Thoracic aorta (tissue), 2 donors: Measurements from ENCODE around the gene NPDC1. TPM values are rescaled to one million over a fixed set of nuclear protein-coding genes. Genes with fewer than 3 reads are reported as not detected.

ENCODE experiments used
- ATAC-seq: fragments of 150-250 bp; one replicate; pipeline ENCODE4 v1.8.0; 2017; ENCODE audit warnings: low read depth; ENCODE audit not compliant: insufficient number of reproducible peaks, low FRiP score
- DNase-seq: peaks from one replicate; pipeline ENCODE4 v3.0.0-alpha.2; 2020; ENCODE audit warnings: low spot score
- H3K27ac ChIP-seq, 2 donors: fragments of 200-600 bp; sonication (generic); 1 replicate in 1 of 2; 2 replicates in 1 of 2; pipeline ENCODE4 v1.5.1; 2016; ENCODE audit warnings: mild to moderate bottlenecking in 2 of 2, moderate library complexity in 2 of 2
- H3K27me3 ChIP-seq: fragments of 200-600 bp; sonication (generic); replicated peaks from 2 replicates; pipeline ENCODE4 v1.6.0; 2016; ENCODE audit warnings: mild to moderate bottlenecking; ENCODE audit not compliant: insufficient read depth
- H3K36me3 ChIP-seq: fragments of 200-600 bp; sonication (generic); one replicate; pipeline ENCODE4 v1.5.1; 2016
- H3K4me1 ChIP-seq, 2 donors: fragments of 200-600 bp; sonication (generic); 1 replicate in 1 of 2; 2 replicates in 1 of 2; pipeline versions ENCODE4 v1.5.1 to v1.6.0; 2016; ENCODE audit warnings: low read depth in 2 of 2, mild to moderate bottlenecking in 1 of 2; ENCODE audit not compliant: control insufficient read depth in 1 of 2
- H3K4me3 ChIP-seq: fragments of 200-600 bp; sonication (generic); 2 replicates; pipeline ENCODE4 v1.5.1; 2016; ENCODE audit warnings: mild to moderate bottlenecking
- H3K9me3 ChIP-seq: fragments of 200-600 bp; sonication (generic); 2 replicates; pipeline ENCODE4 v1.5.1; 2016
- total RNA-seq, 2 donors: library from RNA; depleted of rRNA; stranded (reverse); fragments of >200 nt; gene quantifications; one replicate each; pipeline versions ENCODE4 v1.1.0 to v1.2.3, GENCODE V29; 2016
- TF ChIP-seq, protein P1 (sequence below): fragments of 200-600 bp; sonication (generic); IDR thresholded peaks from one replicate; pipeline ENCODE4 v1.5.1; 2019; ENCODE audit warnings: antibody characterized with exemption

NPDC1 gene
- total RNA-seq, 2 donors from 2014 or later, result 71.5 to 95.8 TPM

DNA sequence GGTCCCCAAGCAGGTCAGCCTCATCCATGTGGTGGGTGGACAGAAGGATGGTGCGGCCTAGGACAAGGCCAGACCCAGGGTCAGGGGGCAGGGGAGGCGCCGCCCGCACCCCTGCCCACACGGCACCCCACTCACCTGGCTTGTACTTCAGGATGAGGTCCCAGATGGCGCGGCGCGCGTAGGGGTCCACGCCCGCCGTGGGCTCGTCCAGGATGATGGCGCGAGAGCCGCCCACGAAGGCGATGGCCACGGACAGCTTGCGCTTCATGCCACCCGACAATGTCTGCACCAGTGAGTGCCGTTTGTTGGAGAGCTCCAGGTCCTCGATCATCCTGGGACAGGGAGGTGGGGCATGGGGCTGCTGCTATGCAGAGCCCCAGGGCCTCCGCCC lies 30.4 kb downstream of the NPDC1 start:
- DNase-seq, result no peak
- Histone ChIP-seq H3K9me3 (no peaks in the 10 kb centered on the region), H3K27me3 (no peaks in the 10 kb centered on the region), H3K27ac (no peak overlapping the region), H3K4me3 (no peak overlapping the region), H3K36me3 (peaks cover 27% of the 10 kb centered on the region), H3K4me1 (no peaks in the 10 kb centered on the region)
- no peak for ATAC-seq
- TF ChIP-seq, protein P1, sequence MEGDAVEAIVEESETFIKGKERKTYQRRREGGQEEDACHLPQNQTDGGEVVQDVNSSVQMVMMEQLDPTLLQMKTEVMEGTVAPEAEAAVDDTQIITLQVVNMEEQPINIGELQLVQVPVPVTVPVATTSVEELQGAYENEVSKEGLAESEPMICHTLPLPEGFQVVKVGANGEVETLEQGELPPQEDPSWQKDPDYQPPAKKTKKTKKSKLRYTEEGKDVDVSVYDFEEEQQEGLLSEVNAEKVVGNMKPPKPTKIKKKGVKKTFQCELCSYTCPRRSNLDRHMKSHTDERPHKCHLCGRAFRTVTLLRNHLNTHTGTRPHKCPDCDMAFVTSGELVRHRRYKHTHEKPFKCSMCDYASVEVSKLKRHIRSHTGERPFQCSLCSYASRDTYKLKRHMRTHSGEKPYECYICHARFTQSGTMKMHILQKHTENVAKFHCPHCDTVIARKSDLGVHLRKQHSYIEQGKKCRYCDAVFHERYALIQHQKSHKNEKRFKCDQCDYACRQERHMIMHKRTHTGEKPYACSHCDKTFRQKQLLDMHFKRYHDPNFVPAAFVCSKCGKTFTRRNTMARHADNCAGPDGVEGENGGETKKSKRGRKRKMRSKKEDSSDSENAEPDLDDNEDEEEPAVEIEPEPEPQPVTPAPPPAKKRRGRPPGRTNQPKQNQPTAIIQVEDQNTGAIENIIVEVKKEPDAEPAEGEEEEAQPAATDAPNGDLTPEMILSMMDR, result no peak

DNA sequence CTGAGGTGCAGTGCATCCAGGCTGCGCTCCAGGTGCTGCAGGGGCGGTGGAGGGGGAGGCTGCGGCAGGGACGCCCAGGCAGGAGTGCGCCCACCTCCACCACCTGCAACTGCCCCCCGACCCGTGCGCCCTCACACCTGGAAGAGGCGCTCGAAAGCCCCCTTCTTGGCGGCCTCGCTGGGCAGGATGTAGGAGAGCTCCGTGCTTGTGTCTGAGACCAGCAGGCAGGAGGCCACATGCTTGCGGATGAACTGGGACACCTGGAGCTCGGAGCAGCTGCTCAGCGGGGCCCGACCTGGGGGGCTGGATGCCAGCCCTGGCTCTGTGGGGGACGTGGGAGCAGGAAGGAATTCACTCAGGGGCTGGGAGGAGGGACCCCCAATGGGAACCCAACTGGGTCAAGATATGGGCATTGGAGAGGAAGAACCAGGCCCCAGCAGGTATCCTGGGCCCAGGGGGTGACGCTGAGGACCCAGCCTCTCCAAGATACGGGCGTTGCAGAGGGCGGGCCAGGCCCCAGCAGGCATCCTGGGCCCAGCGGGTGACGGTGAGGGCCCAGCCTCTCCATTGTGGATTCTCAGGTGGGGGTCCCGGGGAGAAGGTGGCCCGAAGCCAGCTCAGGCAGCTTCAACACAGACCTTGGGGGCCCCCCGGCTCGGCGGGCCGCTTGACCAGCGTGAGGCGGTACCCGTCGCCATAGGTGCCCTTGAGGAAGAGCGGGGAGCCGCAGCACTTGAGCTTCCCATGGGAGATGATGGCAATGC lies 31.0 kb downstream of the NPDC1 start:
- no peaks in the 10 kb centered on the region for H3K4me1 ChIP-seq
- peaks cover 27% of the 10 kb centered on the region for H3K36me3 ChIP-seq
- H3K4me3 ChIP-seq, result no peak overlapping the region
- ATAC-seq, result no peak
- TF ChIP-seq, protein P1, result no peak
- DNase-seq, result no peak
- no peaks in the 10 kb centered on the region for H3K27me3 ChIP-seq
- H3K9me3 ChIP-seq, result no peaks in the 10 kb centered on the region
- H3K27ac ChIP-seq, result no peak overlapping the region

DNA sequence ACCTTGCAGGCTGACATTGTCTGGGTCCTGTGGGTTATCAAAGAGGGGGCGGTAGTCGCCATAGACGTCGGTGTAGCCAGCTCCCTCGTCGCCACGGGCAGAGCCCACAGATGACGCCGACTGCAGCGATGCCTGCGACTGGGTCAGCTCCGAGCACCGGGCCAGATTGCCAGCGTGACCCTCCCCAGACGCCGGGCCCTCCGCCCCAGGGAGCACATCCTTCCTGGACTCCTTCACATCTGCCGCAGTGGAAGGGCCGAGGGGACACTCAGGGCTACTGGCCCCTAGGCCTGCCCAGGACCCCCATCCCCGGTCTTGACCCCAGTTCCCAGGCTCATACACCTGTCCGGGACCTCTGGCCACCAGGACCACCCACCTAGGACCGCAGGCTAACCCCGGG lies 31.8 kb downstream of the NPDC1 start:
- Histone ChIP-seq H3K4me1 (no peaks in the 10 kb centered on the region), H3K4me3 (no peak overlapping the region), H3K27me3 (no peaks in the 10 kb centered on the region), H3K27ac (no peak overlapping the region), H3K9me3 (no peaks in the 10 kb centered on the region), H3K36me3 (peaks cover 31% of the 10 kb centered on the region)
- DNase-seq (no peak), ATAC-seq (no peak)
- TF ChIP-seq, protein P1, result no peak

DNA sequence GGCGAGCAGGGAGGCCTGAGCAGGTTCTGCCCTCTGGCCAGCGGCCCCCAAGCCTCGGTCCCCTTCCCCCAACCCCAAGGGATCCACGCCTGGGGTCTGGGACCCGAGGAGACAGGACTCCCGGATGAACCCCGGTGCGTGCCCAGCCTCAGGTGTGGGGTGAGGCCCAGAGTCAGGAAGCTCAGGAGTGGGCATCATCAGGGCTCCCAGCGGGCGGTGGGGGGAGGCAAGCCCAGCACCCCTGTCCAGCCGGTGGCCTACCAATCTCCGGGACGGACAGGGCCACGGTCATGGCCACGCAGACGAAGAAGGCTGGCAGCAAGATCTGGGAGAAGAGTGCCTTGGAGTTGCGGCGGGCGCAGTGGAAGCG lies 32.4 kb downstream of the NPDC1 start:
- H3K36me3 ChIP-seq, result peaks cover 31% of the 10 kb centered on the region
- no peak for DNase-seq
- no peak overlapping the region for H3K27ac ChIP-seq
- TF ChIP-seq, protein P1, result no peak
- no peak overlapping the region for H3K4me3 ChIP-seq
- no peaks in the 10 kb centered on the region for H3K4me1 ChIP-seq
- no peak for ATAC-seq
- no peaks in the 10 kb centered on the region for H3K27me3 ChIP-seq
- H3K9me3 ChIP-seq, result no peaks in the 10 kb centered on the region

DNA sequence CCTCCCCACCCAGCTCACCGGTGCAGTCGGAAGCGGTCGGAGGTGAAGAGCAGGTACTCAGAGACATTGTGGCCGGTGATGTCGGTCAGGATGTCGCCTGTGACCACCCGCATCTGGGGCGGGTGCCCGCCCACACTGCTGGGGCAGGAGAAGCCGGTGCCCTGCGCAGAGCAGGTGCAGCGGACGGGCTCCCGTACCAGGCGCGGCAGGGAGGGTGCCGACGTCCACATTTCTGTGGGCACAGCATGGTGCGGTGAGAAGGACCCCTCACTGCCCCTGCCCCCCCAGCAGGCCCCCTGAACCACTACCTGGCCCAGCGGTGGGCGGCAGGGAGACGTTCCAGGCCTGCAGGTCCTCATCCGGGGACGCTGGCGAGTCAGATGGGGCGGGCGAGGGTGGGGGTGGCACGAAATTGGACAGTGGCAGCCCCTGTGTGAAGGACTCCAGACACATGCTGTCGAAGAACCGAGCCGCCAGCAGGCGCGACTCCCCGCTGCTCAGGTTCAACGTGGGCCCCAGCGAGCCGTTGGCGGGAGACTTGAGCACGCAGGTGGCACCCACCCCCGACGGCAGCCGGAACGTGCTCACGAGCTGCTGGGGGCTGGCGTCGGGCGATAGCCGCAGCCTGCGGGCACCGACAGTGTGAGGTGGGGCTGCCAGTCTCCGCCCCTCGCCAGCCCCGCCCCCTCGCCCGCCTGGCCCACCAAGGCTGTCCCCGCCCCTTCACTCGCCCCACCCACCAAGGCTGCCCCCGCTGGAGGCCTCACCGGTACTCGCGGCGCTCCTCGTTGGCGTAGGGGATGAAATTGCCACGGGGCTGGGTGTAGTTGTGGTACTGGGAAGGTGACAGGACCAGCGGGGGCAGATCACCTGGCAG lies 33.0 kb downstream of the NPDC1 start:
- ATAC-seq (no peak), DNase-seq (no peak)
- H3K27ac ChIP-seq, result no peak overlapping the region
- no peaks in the 10 kb centered on the region for H3K4me1 ChIP-seq
- no peaks in the 10 kb centered on the region for H3K9me3 ChIP-seq
- no peaks in the 10 kb centered on the region for H3K27me3 ChIP-seq
- H3K4me3 ChIP-seq, result no peak overlapping the region
- TF ChIP-seq, protein P1, result no peak
- H3K36me3 ChIP-seq, result peaks cover 29% of the 10 kb centered on the region
